ENCODE results near the gene VIPR1.

The VIPR1 gene, protein sequence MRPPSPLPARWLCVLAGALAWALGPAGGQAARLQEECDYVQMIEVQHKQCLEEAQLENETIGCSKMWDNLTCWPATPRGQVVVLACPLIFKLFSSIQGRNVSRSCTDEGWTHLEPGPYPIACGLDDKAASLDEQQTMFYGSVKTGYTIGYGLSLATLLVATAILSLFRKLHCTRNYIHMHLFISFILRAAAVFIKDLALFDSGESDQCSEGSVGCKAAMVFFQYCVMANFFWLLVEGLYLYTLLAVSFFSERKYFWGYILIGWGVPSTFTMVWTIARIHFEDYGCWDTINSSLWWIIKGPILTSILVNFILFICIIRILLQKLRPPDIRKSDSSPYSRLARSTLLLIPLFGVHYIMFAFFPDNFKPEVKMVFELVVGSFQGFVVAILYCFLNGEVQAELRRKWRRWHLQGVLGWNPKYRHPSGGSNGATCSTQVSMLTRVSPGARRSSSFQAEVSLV

DNA sequence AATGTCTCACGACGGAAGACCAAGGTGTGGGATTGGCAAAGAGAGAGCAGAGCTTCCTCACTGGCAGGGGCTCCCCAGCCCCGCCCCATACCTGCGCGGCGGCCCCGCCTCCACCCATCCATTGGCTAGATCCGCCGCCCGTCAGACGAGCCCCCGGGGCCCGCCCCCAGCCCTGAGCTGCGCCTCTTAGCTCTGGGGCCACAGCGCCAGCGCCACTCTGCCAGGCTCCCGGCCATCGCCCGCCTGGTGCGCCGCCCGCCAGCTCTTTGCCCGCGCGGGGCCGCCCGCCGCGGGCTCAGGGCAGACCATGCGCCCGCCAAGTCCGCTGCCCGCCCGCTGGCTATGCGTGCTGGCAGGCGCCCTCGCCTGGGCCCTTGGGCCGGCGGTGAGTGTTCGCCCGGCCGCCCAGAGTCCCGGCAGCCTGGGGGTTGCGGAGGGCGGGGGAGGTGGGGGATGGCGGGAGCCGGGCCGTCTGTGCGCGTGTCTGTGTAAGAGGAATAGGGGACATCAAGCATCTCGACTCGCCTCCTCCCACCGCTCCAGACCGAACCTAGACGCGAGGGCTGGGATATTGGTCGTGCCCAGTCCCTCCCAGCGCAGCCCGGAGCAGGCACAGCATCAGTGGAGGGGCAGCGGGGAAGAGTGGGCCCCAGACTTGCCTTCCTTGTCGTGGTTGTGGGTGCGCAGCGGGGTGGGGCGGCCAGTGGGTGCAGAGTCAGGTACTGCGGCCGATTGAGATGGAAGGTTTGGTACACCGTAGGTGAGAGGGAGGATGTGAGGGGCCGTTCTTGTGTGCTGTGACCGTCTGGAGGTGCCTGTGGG, at the start of gene VIPR1:
Gene VIPR1 (plus strand): TSS at position 215 of the 822 bp plus-strand sequence. CDS start 93 bp downstream, at position 308.
- peak; percentile 51 for DNase-seq

DNA sequence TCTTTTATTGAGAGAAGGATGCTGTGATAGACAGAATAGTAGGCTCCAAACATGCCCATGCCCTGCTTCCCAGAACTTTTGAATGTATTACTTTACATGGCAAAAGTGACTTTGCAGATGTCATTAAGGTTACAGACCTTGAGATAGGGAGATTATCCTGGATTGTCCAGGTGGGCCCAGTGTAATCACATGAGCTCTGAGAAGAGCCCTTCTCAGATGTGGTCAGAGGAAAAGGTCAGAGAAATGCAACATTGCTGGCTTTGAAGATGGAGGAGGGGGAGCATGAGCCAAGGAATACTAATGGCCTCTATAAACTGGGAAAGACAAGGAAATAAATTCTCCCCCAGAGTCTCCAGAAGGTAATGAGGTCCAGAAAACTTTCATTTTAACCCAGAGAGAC, 46.2 kb upstream of the VIPR1 start:
- DNase-seq = no peak

DNA sequence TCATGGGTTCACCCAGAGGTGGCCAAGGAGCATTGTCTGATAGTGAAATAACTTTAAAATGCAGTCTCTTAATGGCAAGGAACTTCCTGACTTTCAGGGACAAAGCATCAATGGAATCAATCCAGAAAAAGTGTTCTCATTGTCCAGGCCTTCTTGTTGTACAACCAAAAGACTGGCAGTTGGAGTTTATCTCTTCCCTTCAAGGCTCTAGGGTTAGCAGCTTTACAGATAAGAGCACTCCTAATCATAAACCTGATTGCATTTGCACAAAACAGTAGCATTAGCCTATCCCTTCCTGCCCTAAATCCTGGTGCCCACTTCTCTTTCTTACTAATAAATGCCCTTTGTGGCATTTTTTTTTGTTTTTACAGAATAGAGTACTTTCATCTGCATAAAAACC, 43.3 kb upstream of the VIPR1 start:
- no peak for DNase-seq

DNA sequence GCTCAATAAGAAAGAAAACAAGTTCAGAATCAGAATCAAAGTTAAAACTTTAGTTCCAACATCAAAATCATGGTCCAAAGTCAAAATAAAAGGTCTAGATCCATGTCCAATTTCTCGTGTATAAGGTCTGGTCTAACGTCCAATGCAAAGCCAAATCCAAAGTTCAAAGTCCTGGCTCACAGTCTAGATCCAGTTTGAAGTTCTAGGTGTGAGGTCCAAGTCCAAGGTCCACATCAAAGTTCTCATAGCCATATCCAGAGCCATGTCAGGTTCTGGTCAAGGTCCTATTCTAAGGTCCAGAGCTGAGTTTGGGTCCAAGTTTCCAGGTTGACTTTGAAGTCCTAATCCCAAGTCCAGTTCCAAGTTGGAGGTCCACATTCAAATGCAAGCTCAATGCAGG, 40.7 kb upstream of the VIPR1 start:
- no peak for DNase-seq

DNA sequence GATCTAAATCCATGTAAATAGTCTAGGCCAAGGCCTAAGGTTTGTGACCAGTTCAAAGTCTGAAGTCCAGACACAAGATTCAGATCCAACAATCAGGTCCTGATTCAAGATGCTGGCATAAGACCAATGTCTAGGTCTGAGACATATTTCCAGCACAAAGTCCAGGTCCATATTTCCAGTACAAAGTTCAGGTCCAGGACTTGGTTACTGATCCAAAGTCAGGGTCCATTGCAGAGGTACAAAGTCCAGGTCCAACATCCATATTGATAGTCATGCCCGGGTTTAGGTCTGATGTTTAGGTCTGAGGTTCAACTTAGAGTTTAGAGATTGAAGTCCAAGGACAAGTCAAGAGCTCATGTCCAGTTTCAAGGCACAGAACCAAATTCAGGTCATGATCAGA, 39.4 kb upstream of the VIPR1 start:
- DNase-seq = no peak

DNA sequence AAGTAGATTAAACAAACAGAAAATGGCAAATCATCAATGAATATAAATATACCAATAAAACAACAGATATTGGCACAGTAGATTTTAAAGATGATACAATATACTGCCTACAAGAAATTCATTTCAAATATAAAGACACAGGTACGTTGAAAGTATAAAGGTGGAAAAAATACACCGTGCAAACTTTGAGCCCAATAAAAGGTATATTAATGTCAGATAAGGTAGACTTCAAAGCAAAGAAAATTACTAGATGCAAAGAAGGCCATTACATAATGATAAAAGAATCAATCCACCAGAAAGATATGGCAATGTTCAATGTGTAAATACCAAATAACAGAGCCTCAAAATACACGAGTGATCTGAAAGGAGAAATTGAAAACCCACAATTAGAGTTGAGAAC, 34.3 kb upstream of the VIPR1 start:
- DNase-seq = no peak

DNA sequence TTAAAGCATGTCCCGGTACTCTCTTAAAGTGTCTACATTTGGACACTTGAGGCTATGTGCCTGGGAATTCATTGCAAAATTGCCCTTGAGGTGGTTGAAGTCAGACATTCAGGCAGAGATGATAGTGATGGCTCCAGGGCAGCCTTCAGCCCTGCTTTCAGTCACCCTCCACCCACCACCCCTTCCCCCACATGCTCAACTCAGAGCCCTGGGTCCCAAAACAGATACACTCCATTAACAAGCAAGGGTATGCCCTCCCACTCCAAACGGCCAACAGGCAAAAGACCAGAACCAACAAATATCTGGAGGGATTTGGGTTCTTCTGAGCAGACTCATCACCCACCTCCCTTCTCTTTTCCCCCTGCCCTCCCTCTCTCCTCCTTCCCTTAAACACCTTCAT, 29.9 kb upstream of the VIPR1 start:
- no peak for DNase-seq

DNA sequence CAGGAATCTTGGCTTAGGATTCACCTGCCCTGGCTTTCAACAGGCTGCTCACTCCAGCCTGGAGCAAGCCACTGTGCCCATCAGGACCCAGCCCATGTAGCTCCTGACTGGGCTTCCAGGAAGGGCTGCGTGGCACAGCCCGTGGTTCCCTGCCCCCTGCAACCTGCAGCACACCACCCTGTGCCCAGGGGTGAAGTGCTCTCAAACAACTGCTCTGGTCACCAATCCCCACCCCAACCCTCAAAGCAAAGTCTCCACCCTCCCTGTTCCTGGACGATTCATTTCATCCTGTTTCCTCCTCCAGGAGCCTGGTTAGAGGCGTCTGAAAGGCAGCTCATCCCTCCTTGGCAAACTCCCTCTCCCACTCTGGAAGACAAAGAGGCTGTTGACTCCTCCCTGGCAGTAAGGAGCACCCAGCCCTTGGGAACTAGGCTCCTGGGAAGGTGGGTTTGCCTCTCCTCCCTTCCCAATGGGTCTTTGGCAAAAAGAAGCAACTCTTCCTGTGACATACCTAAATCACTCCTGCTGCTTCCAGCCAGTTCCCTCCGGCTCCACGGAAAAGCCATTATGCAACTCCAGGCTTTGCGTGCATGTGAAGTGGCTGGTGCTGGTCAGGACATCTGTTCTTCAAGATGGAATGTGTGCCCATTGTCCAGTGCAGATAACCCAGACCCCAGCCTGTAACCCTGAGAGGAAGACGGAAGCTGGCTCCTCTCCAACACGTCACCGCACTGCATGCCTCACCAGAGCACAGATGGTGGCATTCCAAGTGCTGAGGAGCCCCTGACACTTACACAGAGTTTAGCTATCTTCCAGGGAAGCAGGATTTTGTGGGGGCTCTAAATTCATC, 29.1 kb upstream of the VIPR1 start:
- peak; percentile 77 for DNase-seq

DNA sequence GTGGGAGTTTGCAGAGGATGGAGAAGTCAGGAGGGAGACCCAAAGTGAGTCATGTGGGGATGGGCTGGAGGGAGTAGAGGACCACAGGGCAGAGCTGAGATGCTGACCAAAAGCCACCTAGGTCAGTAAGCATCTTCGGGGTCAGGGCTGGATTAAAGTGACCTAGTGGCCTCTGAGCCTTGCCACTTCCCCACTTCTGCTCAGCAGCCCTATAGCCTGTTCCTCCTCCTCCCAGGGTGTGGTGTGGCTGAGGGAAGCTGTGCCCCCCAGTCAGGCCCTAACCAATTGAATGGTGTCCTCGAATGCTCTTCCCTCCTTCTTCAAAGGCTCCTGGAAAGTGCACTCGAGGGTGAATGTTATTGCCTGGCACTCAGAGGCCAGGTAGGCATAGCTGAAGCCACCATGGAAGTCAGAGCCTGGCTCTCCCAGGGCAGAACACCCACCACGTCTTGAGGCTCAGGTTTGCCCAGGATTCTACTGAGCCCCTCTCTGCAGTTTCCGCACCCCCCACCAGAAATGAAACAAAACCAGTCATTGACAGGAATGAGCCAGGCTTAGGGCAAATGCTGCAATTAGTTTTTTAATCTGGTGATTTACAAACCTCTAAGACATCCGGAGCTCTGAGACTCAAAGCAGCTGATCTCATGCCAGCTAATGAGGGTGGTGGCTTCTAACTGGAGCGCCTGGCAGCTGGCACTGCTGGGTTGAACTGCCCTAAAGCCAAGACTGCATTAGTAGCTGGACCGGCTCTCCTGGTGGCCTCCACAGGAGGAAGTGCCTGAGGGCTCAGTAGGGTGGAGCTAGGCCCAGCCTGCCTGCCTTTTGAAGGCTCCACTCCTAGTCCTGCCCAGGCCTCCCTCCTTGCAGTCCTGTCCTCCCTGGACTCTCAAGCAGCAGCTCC, 26.0 kb upstream of the VIPR1 start:
- peak; percentile 25 for DNase-seq

DNA sequence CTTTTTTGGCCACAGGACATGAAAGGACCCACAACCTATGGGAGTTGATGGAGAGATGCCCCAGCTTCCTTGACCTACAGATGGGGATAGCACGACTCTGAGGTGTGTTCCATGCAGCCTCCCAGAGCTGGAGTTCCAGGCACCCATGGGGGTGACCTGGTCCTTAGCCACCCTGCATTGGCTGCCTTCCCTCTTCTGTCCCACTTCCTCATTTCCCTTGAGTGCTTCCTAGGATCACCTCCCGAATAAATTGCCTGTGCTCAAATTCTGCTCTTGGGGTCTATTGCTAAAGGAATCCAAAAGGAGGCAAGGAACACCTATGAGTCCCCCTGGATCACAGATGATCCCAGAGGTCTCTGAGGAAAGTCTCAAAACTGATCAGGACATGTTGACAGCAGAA, 24.7 kb upstream of the VIPR1 start:
- no peak for DNase-seq

DNA sequence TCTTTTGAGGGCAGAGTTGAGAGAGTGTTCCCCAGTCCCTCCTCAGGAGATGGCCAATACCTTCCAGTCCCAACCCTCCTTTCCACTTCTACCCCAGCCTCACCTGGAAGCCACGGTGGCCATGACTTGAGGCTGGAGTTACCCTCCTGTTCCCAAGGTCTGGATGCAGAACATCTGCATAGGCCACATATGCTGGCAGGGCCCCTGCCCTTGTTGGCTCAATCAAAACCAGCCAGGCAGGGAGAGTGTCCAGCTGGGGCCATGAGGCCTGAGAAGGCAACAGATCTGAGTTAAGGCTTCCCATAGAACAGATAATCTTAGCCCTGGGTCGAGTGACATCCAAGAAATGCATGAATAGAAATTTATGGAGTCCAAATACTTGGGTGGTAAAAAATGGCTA, 23.6 kb upstream of the VIPR1 start:
- no peak for DNase-seq

DNA sequence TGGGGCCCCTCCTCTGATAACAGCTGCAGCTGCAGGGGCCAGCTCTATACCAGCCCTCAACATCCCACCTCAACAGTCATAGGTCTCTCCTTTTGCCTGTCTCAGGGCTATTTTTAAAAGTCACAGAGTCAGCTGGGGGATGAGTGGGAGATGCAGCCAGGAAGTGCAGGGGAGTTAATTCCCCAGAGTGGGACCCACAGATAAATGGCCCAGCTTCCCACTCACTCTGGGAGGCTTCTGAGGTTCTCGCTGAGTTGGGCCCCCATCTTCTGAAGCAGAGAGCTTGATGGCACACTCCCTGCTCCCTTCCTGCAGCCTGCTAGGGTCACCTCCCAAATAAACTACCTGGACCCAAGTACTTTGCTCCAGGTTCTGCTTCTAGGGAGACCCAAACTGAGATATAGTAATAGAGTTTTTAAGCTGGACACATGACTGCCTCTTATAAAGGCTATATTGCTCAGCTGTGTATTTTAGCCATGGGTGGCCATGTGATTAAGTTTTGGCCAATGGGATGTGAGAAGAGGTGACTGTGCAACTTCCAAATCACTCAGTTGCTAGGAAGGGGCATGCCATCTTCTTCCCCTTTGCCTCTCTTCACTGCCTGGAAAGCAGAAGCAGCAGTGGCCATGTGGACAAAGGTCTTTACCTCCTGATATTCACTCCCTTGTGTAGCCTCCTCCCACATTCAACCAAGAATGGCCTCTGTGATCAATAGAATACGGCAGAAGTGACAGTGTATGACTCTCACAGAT, 15.5 kb upstream of the VIPR1 start:
- no peak for DNase-seq

DNA sequence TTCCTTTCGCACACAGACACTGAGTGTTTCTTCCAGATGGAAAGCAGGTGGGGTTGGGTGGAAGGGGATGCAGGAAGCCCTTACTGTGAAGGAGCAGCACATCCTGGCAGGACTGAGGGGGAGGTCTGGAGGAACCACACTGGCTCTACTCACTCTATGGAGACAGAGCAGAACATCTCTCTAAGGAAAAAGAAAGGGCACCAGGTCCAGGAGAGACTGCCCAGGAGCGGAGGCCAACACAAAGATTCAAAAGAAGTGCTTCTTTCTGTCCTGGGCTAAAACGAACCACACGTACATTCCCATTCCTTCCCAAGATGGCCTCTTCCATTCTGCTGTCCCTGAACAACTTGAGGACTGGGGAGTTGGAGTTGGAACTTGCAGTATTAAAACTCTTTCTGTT, 13.8 kb upstream of the VIPR1 start:
- no peak for DNase-seq

DNA sequence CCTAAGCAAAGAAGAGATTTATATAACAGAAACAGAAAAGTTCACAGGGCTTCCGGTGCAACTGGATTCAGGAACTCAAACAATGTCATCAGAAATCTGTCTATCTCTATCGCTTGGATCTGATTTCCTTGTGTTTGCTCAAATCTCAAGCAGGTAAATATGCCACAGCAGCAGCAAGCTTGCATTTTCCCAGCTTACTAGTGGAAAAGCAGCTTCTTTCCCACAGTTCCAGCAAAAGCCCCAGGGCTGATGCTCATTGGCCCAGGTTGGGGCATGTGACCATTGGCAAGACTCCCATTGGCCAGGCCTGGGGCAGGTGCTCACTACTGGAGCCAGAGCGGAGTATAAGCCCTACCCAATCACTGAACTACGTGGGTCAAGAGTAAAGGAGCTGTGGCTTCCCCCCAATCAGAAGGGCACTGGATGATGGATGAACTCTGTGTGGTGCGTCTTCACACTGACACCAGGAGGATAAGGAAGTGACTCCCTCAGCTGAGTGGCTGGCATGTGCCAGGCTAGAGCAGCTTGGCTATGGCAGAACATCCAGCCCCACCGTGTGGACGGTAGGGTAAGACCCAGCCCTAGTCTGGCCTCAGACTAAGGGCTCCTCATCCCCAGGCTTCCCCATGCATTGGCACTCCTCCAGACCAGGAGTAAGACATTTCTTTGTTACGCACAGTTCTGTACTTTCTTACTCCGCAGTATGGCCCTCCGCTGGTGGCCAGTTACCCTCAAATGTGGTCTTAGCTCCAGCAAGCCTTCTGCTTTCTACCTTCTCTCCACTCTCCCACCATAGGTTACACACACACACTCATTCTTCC, 13.1 kb upstream of the VIPR1 start:
- no peak for DNase-seq

DNA sequence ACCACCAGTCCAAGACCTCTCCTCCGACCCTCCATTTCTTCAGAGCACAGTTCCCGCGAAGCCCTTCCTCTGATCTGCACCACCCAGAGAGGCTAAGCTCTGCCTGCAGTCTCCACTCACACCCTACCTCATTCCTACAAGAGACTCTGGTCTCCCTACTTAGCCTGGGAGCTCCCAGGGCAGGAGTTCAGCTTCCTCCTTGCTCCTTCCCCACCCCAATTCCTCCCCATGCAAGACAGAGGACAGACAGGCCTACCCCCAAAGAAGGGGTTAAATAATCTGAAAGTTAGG, 12.6 kb upstream of the VIPR1 start:
- DNase-seq = no peak

DNA sequence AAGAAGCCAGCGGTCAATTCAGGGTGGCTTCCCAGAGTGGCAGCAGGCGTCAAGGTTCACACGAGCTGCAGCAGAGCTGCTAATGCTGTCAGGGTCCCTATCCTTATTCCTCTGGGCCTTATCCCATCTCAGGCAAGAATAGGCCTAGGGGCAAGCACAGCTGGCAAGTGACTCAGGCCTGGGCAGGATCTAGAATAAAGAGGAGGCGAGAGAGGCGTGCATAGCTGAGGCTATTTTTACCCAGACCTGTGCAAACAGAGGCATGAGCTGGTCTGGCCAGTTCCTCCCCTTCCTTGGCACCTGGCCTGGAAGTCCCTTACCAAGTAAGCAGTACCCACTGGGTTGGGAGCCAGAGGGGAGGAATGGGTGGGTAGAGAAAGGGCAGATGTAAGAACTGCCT, 12.2 kb upstream of the VIPR1 start:
- peak; percentile 38 for DNase-seq

DNA sequence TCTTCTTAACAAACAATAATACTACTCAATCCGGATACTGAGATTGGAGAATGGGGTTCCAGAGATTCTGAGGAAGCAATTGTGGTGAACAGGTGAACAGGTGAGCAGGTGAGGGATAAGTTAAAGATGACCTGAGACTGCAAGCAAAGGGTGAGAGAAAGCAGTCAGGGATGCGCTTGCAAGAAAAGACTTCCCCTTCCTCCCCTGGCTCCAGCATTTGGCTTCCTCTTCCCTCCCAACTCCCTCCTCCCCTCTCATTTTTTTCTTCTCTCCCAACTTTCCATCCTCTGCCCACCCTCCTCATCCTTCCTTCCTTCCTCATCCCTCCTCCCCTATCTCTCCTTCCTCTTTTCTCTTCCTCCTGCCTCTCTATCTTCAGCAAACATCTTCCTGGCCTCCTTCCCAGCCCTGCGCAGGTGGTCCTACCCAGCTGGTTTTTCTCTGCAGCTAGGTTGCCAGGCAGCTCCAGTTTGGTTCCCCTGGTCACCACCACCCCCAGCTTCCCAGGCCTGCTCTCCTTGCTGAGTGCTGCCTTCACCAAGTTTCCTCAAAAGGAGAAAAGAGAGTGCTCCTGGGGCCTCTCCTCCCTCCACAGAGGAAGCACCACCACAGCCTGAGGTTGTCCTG, 10.4 kb upstream of the VIPR1 start:
- no peak for DNase-seq

DNA sequence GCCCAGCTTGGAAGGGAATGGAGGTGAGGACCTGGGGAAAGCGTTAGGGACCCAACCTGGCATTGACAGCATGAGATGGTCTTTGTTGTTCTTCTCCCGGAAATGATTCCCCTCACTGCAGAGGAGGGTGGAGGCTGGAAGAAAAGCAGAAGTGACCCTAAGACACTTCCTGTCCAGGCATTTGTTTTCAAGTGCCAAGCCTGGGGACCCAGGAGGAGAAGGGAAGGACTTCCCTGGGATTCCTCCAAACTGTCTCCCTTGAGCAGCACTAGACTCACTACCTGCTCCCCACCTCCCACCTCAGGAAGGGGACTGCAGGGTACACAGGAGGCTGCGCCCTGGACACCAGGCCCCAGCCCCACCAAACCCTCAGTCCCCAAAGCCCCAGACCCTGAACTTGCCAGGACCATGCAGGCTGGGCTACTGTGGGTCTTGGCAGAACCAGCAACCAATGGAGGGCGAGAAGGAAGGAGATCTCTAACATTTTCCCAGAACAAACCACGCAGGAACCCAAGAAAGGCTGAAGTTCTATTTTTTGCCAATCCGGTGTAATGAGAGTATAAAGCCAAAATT, 9.8 kb upstream of the VIPR1 start:
- DNase-seq = no peak

DNA sequence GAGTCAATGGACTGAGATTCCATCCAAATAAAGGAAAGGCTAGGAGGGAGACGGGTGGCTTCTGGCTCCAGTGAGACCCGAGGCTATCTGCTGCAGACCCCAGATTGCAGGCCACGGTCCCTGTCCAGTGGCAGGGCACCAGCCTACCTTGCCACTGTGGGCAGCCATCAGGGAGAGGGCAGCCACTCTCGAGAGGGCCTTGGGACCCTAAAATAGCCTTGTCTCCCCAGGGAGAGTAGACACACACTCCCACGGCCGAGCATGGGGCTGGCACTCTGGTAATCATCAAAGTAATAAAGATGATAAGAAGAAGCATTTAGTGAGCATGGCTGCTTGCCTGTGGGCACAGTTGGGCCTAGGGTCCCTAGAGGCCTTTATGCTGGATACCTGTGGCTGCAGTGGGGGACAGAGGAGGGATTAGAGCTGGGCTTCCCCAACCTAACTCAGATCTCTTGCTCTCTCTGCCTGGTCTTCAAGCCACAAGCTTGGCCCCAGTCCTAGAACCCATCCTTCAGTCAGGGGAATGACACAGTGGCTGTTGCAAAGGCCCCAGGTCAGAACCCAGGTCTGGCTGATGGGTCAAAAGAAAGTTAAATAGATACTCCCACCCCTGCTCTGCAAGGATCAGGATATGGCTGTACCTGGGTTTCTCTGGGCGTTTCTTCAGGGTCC, 9.2 kb upstream of the VIPR1 start:
- no peak for DNase-seq

All from EL (cell line).